Kidney tubule cell (primary cell): Measurements from ENCODE around the gene MYF5.

ENCODE experiments used
- DNase-seq: peaks from one replicate; pipeline ENCODE4 v3.0.0-alpha.2; 2018; ENCODE audit warnings: low spot score

Gene MYF5

DNA sequence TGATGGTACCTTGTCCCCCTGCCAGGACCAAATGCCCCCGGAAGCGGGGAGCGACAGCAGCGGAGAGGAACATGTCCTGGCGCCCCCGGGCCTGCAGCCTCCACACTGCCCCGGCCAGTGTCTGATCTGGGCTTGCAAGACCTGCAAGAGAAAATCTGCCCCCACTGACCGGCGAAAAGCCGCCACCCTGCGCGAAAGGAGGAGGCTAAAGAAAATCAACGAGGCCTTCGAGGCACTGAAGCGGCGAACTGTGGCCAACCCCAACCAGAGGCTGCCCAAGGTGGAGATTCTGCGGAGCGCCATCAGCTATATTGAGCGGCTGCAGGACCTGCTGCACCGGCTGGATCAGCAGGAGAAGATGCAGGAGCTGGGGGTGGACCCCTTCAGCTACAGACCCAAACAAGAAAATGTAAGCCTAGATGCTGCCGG, 8.9 kb upstream of the MYF5 start:
- DNase-seq, result no peak

GRCh38 chr12:80708259-80708974, 8.3 kb upstream of the MYF5 start:
- DNase-seq, result no peak

DNA sequence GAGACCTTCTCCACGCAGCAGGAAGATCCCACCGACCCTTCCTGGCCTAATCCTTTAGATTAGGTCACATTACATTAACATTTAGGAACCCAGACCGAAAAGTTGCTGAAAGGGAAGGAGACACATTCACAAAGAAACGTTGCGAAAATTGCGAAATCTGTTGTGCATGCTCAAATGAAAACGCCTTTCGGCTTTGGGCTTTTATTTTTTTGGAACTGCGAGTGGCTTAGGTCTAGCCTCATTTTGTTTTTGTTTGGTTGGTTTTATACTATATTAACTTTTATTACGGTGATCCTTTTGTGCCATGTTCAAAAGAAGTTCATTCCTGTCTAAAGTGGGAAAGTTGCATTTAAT, 7.8 kb upstream of the MYF5 start:
- no peak for DNase-seq

DNA sequence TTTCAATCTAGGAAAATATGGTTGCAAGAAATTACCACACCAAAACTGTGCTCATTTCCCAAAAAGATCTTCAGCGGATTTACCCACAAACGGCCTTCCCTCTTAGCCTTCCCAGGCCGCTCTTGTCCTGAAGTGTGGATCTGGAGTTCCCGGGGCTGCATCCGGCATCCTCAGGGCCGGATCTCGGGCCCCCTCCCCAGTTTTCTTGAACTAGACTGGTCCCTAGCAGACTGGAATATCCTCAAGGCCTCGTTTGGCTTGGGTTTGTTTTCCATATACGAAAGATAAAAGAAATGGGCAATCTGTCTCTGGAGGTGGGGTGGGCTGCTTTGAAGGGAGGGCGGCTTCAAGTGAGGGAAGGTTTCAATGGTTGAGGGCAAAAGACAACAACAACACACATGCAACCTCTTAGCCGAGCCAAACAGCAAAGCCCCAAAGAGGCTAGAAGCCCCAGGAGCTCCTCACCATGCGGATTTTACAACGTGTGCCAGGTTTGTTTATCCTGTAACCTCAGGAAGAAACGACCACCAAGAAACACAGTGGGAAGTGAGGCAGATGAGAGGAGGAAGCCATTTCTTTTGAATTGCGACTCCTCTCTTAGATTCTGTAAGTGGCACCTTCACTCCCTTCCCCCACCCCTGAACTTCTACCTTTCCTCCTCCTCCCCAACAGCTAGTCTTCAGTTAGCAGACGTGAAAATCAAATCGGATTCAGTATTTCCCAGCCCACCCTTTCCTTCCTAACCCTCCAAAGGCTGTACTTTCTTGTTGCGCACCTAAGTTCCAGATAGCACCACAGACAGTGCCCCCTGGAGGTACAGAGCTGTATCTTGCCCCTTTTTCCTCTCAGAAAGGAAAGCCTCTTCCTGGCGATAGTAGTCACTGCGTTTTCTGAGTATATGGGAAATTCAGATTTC, 6.6 kb upstream of the MYF5 start:
- DNase-seq, result peak; percentile 38

- no peak for DNase-seq
Measured at GRCh38 chr12:80710727-80711449, 5.8 kb upstream of the MYF5 start.

DNA sequence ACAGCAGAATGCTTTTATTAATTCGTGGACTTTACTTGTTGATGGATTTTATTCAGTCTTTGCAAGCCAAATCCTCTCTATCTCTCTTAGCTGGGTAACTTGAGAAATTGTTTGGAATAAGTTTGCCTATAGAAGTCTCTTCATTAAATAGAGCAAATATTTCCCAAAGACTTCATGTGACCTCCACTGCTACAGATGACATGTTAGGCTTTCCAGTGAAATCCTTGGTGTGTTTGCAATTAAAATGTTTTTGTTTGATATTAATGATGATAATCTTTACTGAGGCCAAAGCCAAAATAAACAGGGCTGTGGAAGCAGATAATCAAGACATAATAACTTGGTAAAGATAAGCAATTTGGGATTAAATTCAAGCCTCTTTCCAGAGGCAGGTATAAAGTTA, 4.8 kb upstream of the MYF5 start:
- no peak for DNase-seq

DNA sequence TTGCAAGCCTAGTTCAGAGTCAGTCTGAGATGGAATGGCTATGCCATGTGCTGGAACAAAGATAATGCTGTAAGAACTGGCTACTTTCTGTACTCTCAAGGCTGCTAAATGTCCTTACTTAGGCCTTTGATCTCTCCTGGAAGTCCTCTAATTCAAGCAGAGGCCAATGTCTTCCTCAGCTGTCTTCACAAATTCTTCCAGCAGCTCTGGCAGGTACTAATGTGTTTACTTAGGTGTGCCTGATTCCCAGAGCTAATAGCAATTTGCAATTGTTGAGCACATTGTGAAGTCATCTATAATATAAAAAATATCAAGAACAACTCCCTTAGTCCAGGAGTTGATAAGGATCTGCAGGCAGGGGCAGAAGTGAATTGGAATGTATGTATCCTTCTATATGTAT, 3.8 kb upstream of the MYF5 start:
- no peak for DNase-seq

DNA sequence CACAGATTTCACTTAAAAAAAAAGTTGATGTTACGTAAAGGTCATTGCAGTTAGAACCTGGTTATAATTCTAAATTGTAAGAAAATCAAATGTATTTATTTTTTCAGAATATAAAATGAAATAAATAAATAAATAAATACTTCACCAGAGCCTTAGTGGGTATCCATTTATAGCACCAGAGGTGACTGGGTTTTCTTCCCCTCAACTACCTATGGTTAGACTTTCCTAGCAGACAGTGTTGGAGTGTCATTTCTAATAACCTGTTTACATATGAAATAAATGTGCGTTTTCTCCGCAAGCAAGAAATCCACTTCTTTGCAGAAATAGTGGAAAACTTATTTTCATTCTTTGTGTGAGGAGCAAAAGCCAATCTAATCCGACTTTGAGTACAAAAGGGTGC, 3.3 kb upstream of the MYF5 start:
- no peak for DNase-seq

DNA sequence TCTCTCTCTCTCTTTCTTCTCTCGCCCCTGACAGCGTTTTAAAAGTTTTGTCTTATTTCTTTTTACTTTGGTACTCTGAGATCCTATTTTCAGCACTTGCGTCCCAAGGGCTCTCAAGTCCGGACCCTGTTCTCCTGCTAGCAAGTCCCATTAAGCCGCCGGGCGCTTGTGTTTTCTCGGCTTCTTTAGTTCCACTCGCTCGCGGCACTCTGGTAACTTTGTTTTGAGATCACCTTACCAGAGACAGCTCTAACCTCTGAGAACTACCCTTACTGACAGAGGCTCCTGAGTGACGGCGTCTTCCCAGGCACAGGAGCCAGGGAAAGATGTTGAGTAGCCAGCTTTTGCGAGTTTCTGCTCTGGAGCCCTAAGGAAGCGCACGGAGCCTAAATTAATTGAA, 2.7 kb upstream of the MYF5 start:
- peak; percentile 17 for DNase-seq

GRCh38 chr12:80714846-80715245, 1.9 kb upstream of the MYF5 start:
- DNase-seq, result no peak

GRCh38 chr12:80715713-80716249, 931 bp upstream of the MYF5 start:
- DNase-seq, result no peak

DNA sequence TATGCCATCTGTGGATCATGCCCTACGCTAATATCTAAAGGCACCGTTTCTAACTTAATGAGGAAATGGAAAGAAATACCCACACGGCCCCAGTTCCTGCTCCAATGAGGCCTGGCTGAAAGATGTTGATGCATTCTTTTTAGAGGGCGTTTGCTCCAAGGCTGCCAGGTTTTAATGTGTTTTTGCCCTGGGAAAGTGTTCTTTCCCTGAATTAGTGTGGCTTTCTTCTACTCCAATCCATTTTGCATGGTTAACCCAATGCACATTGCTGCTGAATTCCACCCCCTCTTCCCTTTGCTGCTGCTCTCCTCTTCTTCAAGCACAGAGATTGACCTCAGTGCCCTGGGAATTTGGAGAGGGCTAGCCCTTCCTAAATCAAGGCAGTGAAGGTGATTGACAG, 1.1 kb downstream of the MYF5 start:
- DNase-seq, result no peak

DNA sequence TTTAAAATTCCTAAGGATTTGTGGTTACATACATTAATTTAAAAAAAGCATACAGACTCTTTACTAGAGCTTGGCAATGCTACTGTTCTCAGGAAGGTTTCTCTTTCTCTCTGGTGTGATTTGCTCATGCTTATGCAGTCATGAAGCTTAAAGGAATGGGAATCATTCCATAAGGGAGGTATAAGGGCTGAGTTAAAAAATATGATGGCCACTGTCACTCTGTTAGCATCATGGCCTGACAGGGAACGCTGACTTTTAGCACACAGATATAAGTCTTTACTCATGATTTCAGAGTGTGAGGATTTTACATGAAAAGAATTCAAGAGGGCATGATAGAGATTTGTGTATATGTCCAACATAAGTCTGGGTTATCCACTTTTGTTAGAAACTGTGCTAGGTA, 3.8 kb downstream of the MYF5 start:
- no peak for DNase-seq

DNA sequence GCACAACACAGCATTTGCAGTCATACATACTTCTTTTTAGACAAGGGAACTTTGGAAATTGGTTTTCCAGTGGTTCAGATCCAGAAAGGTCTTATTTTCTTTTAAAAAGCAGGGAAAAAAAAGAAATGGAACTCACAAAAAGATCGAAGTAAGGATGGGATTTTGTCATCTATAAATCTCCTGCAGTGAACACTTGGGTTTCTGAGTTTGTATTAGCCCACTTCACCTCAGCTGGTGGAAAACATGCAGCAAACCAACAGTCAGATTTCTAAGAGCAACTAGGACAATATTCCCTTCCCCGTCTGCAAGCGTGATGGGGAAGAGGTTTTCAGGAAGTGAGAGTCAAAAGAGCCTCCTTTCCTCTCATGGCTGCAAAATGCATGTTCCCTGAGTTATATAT, 4.6 kb downstream of the MYF5 start:
- DNase-seq, result no peak

DNA sequence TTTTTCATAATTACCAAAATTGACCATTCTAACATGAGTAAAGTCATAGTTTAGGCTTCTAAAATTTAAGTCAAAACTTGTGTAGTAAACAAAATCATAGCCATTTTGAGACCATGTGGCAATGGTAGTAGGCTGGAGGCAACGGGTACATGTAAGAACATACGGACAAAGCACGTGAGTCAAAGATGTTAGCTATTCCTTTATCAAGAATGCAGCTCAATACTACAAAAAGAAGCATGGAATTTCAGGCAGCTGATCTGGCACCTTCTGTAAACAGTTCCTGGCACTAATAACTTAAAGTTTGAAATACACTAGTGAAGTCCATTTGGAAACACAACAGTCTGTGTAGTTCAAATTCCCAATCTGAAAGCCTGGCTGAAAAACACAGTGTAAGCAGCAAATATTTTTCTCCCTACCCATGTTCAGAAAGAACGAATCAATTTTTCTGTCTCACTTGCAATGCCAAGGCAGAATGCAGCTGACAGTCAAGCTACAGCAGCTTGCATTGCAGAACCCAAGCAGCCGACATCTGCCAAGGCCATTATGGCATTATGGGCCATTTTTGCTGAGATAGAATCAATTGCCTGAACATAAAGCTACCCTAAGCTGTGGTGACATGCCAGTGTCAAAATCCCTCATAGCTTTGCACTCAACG, 29.3 kb downstream of the MYF5 start:
- no peak for DNase-seq

DNA sequence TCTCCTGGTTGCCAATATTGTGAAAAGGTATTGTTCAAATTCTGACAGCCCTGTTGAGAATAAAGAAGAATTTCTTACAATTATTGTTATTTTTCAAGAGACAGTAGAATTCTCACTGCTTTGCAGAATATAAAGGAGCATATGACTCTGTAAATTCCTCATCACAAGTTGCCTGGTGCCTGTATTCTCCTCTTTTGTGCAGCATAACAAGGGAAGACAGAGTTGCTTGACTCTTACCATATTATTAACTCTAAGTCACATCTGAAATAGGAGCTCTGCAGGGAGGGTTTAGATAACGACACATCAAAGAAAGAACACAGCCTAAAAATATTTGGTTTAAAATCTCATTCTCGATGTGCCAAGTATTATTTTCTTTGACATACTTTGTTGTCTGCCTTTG, 31.1 kb downstream of the MYF5 start:
- DNase-seq, result no peak

- DNase-seq, result no peak
Measured at GRCh38 chr12:80749456-80749855, 32.7 kb downstream of the MYF5 start.

GRCh38 chr12:80752464-80752863, 35.8 kb downstream of the MYF5 start:
- DNase-seq, result no peak

GRCh38 chr12:80754274-80754673, 37.6 kb downstream of the MYF5 start:
- no peak for DNase-seq

GRCh38 chr12:80756875-80757274, 40.2 kb downstream of the MYF5 start:
- peak; percentile 1 for DNase-seq

DNA sequence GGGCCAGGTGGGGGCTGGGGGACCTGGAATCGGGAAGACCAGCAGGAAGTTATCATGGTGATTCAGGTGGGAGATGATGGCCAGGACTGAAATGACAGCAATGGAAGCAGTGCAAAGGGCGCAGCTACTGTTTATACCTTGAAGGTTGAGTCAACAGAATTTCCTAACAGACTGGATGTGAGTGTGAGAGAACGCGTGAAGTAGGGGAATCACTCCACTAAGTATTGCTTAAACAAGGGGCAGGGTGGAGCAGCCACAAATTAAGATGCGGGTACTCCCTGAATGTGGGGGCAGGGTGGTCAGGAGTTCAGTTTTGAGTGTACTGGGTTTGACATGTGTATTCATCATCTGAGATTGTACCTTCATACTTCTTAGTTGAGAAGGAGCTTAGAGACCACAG, 45.1 kb downstream of the MYF5 start:
- DNase-seq, result no peak

GRCh38 chr12:80763874-80764273, 47.2 kb downstream of the MYF5 start:
- peak; percentile 45 for DNase-seq
